Chondrocyte (in vitro differentiated cells): ENCODE results near the gene WDR49. TPM values are rescaled to one million over a fixed set of nuclear protein-coding genes. Genes with fewer than 3 reads are reported as not detected.
A peak's percentile ranks its signal among the peaks of the same experiment; 100 is the strongest.

Experiments
- DNase-seq: peaks from one replicate; pipeline ENCODE4 v3.0.0; 2021; ENCODE audit warnings: mixed read lengths, low spot score
- H3K27ac Mint-ChIP-seq: one replicate; pipeline ENCODE4 v1.8.0; 2021; ENCODE audit warnings: mild to moderate bottlenecking, moderate library complexity, mixed read lengths; ENCODE audit not compliant: unreplicated experiment
- H3K27me3 Mint-ChIP-seq: 2 replicates; pipeline ENCODE4 v1.8.0; 2021; ENCODE audit warnings: low read depth, mixed read lengths
- H3K36me3 Mint-ChIP-seq: 2 replicates; pipeline ENCODE4 v1.8.0; 2021; ENCODE audit warnings: low read depth, mixed read lengths
- H3K4me1 Mint-ChIP-seq: 2 replicates; pipeline ENCODE4 v1.8.0; 2021; ENCODE audit warnings: low read depth, mild to moderate bottlenecking, mixed read lengths
- H3K4me3 Mint-ChIP-seq: one replicate; pipeline ENCODE4 v1.8.0; 2021; ENCODE audit warnings: mild to moderate bottlenecking, moderate library complexity, mixed read lengths; ENCODE audit not compliant: unreplicated experiment
- H3K9me3 Mint-ChIP-seq: 2 replicates; pipeline ENCODE4 v1.8.0; 2021; ENCODE audit warnings: low read depth, mixed read lengths
- CTCF ChIP-seq: fragments of 200-600 bp; sonication (generic); IDR thresholded peaks from 2 replicates; pipeline ENCODE4 v1.5.0; 2021; ENCODE audit warnings: antibody characterized with exemption, mild to moderate bottlenecking, moderate library complexity
- total RNA-seq: library from RNA; stranded (reverse); gene quantifications from 3 replicates; pipeline ENCODE4 v1.2.1, GENCODE V29; 2021

WDR49 gene
- total RNA-seq, 1 donor from 2014 or later = not detected

GRCh38 chr3:167507954-167508353 is 145.8 kb downstream of the WDR49 start:
- no peaks in the 10 kb centered on the region for H3K4me1 Mint-ChIP-seq
- no peak overlapping the region for H3K27ac Mint-ChIP-seq
- H3K36me3 Mint-ChIP-seq = no peaks in the 10 kb centered on the region
- DNase-seq = no peak
- peaks cover 4% of the 10 kb centered on the region for H3K9me3 Mint-ChIP-seq
- TF ChIP-seq CTCF = no peak
- no peaks in the 10 kb centered on the region for H3K27me3 Mint-ChIP-seq
- no peak overlapping the region for H3K4me3 Mint-ChIP-seq

GRCh38 chr3:167502401-167502800 is 151.3 kb downstream of the WDR49 start:
- Mint-ChIP-seq H3K4me1 (no peaks in the 10 kb centered on the region), H3K4me3 (no peak overlapping the region), H3K9me3 (no peaks in the 10 kb centered on the region), H3K27ac (no peak overlapping the region), H3K36me3 (no peaks in the 10 kb centered on the region), H3K27me3 (peaks cover 2% of the 10 kb centered on the region)
- no peak for DNase-seq
- no peak for TF ChIP-seq CTCF

- DNase-seq = no peak
- Mint-ChIP-seq H3K27me3 (peaks cover 2% of the 10 kb centered on the region), H3K4me1 (no peaks in the 10 kb centered on the region), H3K36me3 (no peaks in the 10 kb centered on the region), H3K9me3 (no peaks in the 10 kb centered on the region), H3K4me3 (no peak overlapping the region), H3K27ac (no peak overlapping the region)
- no peak for TF ChIP-seq CTCF
Measured at GRCh38 chr3:167501941-167502340, 151.8 kb downstream of the WDR49 start.

GRCh38 chr3:167497903-167498302 is 155.8 kb downstream of the WDR49 start:
- H3K27me3 Mint-ChIP-seq = peaks cover 3% of the 10 kb centered on the region
- DNase-seq = no peak
- H3K36me3 Mint-ChIP-seq = no peaks in the 10 kb centered on the region
- H3K4me3 Mint-ChIP-seq = no peak overlapping the region
- no peak overlapping the region for H3K27ac Mint-ChIP-seq
- no peaks in the 10 kb centered on the region for H3K4me1 Mint-ChIP-seq
- H3K9me3 Mint-ChIP-seq = no peaks in the 10 kb centered on the region
- TF ChIP-seq CTCF = no peak

DNA sequence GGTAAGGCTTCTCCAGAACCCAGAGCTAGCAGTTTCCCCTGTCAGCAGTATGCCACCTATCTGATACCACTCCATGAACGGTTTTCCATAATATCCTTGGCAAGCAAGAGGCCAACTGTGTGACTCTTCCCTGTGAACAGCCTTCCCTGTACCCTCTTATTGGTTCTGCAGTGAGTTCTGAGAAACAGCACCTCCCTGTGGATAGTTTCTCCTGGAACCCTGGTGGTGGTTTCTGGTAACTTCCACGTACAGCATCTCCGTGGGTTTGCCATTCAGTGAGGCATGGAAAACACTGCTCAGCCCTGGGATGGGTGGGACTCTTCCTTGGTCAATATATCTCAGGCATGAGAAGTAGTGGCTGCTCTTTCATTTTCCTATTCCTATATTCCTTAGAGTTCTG is 160.5 kb downstream of the WDR49 start:
- Mint-ChIP-seq H3K27ac (no peak overlapping the region), H3K4me3 (no peak overlapping the region), H3K36me3 (no peaks in the 10 kb centered on the region), H3K4me1 (no peaks in the 10 kb centered on the region), H3K27me3 (peaks cover 12% of the 10 kb centered on the region), H3K9me3 (no peaks in the 10 kb centered on the region)
- DNase-seq = no peak
- peak; percentile 35 for TF ChIP-seq CTCF
